RWPE1 (cell line): Measurements from ENCODE around the gene MRAS.

ENCODE experiments used
- CTCF ChIA-PET: fragments of 350-600 bp; sonication (Branson Sonifier 250); formaldehyde crosslinking; extraction: SDS; loops from one replicate; lab custom pipeline; 2021; lab: Yijun Ruan, JAX
- POLR2A ChIA-PET: fragments of 400-600 bp; formaldehyde crosslinking; extraction: SDS; loops from one replicate; lab custom pipeline; 2020; ENCODE audit warnings: antibody characterized with exemption; ENCODE audit not compliant: low non-redundant PET; lab: Yijun Ruan, JAX
- DNase-seq: peaks from one replicate; pipeline ENCODE4 v3.0.0; 2012; ENCODE audit warnings: low spot score
- H3K27ac ChIP-seq: fragments of 450-650 bp; 2 replicates; pipeline ENCODE4 v1.5.1; 2017
- CTCF ChIP-seq: fragments of 450-650 bp; conservative IDR thresholded peaks from 2 replicates; pipeline ENCODE4 v1.5.1; 2017; ENCODE audit warnings: low read depth, mild to moderate bottlenecking

The MRAS gene

GRCh38 chr3:138443521-138444503, 95.4 kb downstream of the MRAS start:
- ChIA-PET POLR2A (no interaction called here), CTCF (no interaction called here)
- no peak for DNase-seq
- no peak overlapping the region for H3K27ac ChIP-seq
- no peak for TF ChIP-seq CTCF

GRCh38 chr3:138445236-138445635, 96.9 kb downstream of the MRAS start:
- POLR2A ChIA-PET, result no interaction called here
- CTCF ChIA-PET, result no interaction called here
- TF ChIP-seq CTCF, result no peak
- DNase-seq, result no peak
- H3K27ac ChIP-seq, result no peak overlapping the region

GRCh38 chr3:138445654-138446053, 97.3 kb downstream of the MRAS start:
- ChIA-PET CTCF (no interaction called here), POLR2A (no interaction called here)
- no peak for TF ChIP-seq CTCF
- no peak overlapping the region for H3K27ac ChIP-seq
- no peak for DNase-seq

- CTCF ChIA-PET, result interaction anchor here (0.7 kb wide), 1 partner anchor 140 kb away, joined by 3 read pairs; no protein-coding TSS in a partner anchor
- no peak overlapping the region for H3K27ac ChIP-seq
- peak; percentile 41 for DNase-seq
- POLR2A ChIA-PET, result no interaction called here
- no peak for TF ChIP-seq CTCF
Observed at GRCh38 chr3:138448631-138449030, 100.3 kb downstream of the MRAS start.

GRCh38 chr3:138449490-138449889, 101.1 kb downstream of the MRAS start:
- DNase-seq, result no peak
- no peak overlapping the region for H3K27ac ChIP-seq
- no peak for TF ChIP-seq CTCF
- POLR2A ChIA-PET, result no interaction called here
- CTCF ChIA-PET, result interaction anchor here (0.7 kb wide), 1 partner anchor 139 kb away, joined by 3 read pairs; no protein-coding TSS in a partner anchor

GRCh38 chr3:138450181-138450580, 101.8 kb downstream of the MRAS start:
- no peak for TF ChIP-seq CTCF
- CTCF ChIA-PET, result no interaction called here
- DNase-seq, result no peak
- no peak overlapping the region for H3K27ac ChIP-seq
- POLR2A ChIA-PET, result no interaction called here
